Osteoblast (primary cell): Measurements from ENCODE around the gene TRIM44. TPM values are rescaled to one million over a fixed set of nuclear protein-coding genes. Genes with fewer than 3 reads are reported as not detected.
A peak's percentile ranks its signal among the peaks of the same experiment; 100 is the strongest.

Source experiments
- DNase-seq: peaks from one replicate; pipeline ENCODE4 v3.0.0; 2011; ENCODE audit warnings: low spot score, mixed read lengths; ENCODE audit not compliant: insufficient read length; ENCODE audit errors: missing footprints
- H2AFZ ChIP-seq: 2 replicates; pipeline ENCODE4 v1.6.0; 2011; ENCODE audit warnings: mild to moderate bottlenecking, low read length
- H3K27ac ChIP-seq: 2 replicates; pipeline ENCODE4 v1.5.1; 2011; ENCODE audit warnings: mild to moderate bottlenecking, low read depth, low read length, moderate library complexity
- H3K27me3 ChIP-seq: 2 replicates; pipeline ENCODE4 v1.6.0; 2012; ENCODE audit warnings: mild to moderate bottlenecking, control low read depth, inconsistent platforms, low read length, moderate library complexity; ENCODE audit not compliant: insufficient read depth
- H3K36me3 ChIP-seq: 2 replicates; pipeline ENCODE4 v1.5.1; 2011; ENCODE audit warnings: mild to moderate bottlenecking, low read length, control low read depth, moderate library complexity; ENCODE audit not compliant: insufficient read depth
- H3K4me1 ChIP-seq: 2 replicates; pipeline ENCODE4 v1.5.1; 2011; ENCODE audit warnings: mild to moderate bottlenecking, low read length, control low read depth, moderate library complexity; ENCODE audit not compliant: insufficient read depth
- H3K4me2 ChIP-seq: 2 replicates; pipeline ENCODE4 v1.6.0; 2011; ENCODE audit warnings: mild to moderate bottlenecking, low read length; ENCODE audit not compliant: insufficient read depth
- H3K4me3 ChIP-seq: fragments of 200-600 bp; sonication (generic); 3 replicates; pipeline ENCODE4 v1.5.1; 2012; ENCODE audit warnings: mild to moderate bottlenecking, low read length, inconsistent platforms; ENCODE audit not compliant: insufficient read depth
- H3K79me2 ChIP-seq: 2 replicates; pipeline ENCODE4 v1.6.0; 2012; ENCODE audit warnings: mild to moderate bottlenecking, low read length, control low read depth, inconsistent platforms; ENCODE audit not compliant: insufficient read depth
- H3K9me3 ChIP-seq: 2 replicates; pipeline ENCODE4 v1.5.1; 2011; ENCODE audit warnings: low read depth, low read length, control low read depth
- H4K20me1 ChIP-seq: 2 replicates; pipeline ENCODE4 v1.6.0; 2012; ENCODE audit warnings: mild to moderate bottlenecking, low read length, control low read depth; ENCODE audit not compliant: insufficient read depth
- total RNA-seq: library from RNA; depleted of rRNA; stranded (reverse); fragments of >200 nt; gene quantifications from 2 replicates; pipeline ENCODE4 v1.2.3, GENCODE V29; 2012
- TF ChIP-seq, protein P1 (sequence below): IDR thresholded peaks from 2 replicates; pipeline ENCODE4 v1.5.1; 2011; ENCODE audit warnings: mild to moderate bottlenecking, low read depth, low read length, moderate library complexity; ENCODE audit errors: extremely low read depth

The TRIM44 gene
- total RNA-seq, 1 donor = 40.5 TPM

DNA sequence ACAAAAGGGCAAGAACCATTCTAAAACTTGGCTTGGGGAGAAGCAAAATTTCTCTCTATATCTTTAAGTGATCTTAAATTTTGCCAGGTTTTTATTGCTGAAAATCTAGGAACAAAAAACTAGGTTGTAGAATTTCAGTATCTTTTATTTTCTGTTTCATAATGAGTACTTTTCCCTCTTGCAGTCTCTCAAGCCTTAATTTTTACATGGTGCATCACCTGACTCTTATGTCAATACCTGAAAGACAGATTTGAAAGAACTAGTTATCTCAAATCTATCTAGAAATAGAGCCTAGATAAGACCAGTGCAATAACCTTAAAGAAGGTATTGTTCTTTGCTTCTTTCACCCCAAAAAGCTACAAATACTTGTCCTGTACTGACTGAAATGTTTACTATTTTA lies 122.1 kb downstream of the TRIM44 start:
- no peaks in the 10 kb centered on the region for H3K9me3 ChIP-seq
- no peak overlapping the region for H3K27ac ChIP-seq
- H3K36me3 ChIP-seq = no peaks in the 10 kb centered on the region
- no peaks in the 10 kb centered on the region for H3K27me3 ChIP-seq
- peaks cover 32% of the 10 kb centered on the region for H3K4me1 ChIP-seq
- no peak overlapping the region for H2AFZ ChIP-seq
- H3K79me2 ChIP-seq = peaks cover 59% of the 10 kb centered on the region
- no peak overlapping the region for H3K4me2 ChIP-seq
- peaks cover 73% of the 10 kb centered on the region for H4K20me1 ChIP-seq
- TF ChIP-seq, protein P1, sequence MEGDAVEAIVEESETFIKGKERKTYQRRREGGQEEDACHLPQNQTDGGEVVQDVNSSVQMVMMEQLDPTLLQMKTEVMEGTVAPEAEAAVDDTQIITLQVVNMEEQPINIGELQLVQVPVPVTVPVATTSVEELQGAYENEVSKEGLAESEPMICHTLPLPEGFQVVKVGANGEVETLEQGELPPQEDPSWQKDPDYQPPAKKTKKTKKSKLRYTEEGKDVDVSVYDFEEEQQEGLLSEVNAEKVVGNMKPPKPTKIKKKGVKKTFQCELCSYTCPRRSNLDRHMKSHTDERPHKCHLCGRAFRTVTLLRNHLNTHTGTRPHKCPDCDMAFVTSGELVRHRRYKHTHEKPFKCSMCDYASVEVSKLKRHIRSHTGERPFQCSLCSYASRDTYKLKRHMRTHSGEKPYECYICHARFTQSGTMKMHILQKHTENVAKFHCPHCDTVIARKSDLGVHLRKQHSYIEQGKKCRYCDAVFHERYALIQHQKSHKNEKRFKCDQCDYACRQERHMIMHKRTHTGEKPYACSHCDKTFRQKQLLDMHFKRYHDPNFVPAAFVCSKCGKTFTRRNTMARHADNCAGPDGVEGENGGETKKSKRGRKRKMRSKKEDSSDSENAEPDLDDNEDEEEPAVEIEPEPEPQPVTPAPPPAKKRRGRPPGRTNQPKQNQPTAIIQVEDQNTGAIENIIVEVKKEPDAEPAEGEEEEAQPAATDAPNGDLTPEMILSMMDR = no peak
- DNase-seq = no peak
- no peak overlapping the region for H3K4me3 ChIP-seq

DNA sequence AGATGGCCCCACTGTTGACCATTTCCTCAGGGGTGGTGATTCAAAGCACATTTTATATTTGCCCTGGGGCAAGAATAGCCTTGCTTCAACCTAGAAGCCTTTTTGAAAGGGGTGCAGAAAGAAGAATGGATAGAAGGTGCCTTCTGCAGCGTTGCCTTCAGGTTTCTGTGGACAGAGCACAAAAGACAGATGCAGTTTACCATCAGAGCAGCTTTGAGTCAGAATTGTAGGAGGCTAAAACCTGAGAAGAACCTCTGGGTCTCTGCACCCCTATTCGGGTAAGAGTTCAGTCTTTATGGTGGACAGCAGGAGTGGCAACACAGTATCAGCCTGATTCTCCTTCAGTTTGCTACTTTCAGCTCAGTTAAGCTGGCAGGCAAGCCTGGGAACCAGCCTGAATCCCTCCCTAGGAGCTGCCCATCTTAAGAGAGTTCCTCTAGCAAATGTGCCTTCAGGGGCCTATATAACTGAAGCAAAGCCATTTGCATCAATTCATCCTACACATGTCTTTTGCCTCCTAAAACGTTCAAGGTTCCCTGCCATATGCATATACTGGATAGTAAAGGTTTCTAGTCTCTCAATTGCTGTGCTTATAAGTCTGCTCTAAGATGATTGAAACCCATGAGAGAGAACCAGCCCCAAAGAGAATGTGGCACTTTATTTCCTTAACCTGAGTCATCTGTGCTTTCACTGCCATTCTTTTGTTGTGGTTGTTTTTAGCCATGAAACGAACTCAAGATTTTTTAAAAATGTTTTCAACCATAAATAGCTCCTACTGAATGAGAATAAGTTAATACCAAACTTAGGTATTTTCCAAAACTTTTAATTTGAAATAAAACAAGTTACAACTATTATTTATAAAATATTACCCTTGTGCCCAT lies 123.0 kb downstream of the TRIM44 start:
- H2AFZ ChIP-seq = no peak overlapping the region
- H4K20me1 ChIP-seq = peaks cover 78% of the 10 kb centered on the region
- H3K4me3 ChIP-seq = no peak overlapping the region
- H3K36me3 ChIP-seq = no peaks in the 10 kb centered on the region
- no peaks in the 10 kb centered on the region for H3K9me3 ChIP-seq
- no peak overlapping the region for H3K27ac ChIP-seq
- TF ChIP-seq, protein P1 = no peak
- no peak for DNase-seq
- H3K4me2 ChIP-seq = no peak overlapping the region
- no peaks in the 10 kb centered on the region for H3K27me3 ChIP-seq
- H3K4me1 ChIP-seq = peaks cover 32% of the 10 kb centered on the region
- H3K79me2 ChIP-seq = peaks cover 61% of the 10 kb centered on the region

- Histone ChIP-seq H3K4me2 (no peak overlapping the region), H3K4me1 (peaks cover 29% of the 10 kb centered on the region), H2AFZ (no peak overlapping the region), H3K9me3 (no peaks in the 10 kb centered on the region), H3K36me3 (no peaks in the 10 kb centered on the region), H3K79me2 (peaks cover 63% of the 10 kb centered on the region), H3K27me3 (no peaks in the 10 kb centered on the region), H3K4me3 (no peak overlapping the region), H3K27ac (no peak overlapping the region), H4K20me1 (peaks cover 77% of the 10 kb centered on the region)
- no peak for DNase-seq
- TF ChIP-seq, protein P1 = no peak
Observed at GRCh38 chr11:35786188-35786587, 123.6 kb downstream of the TRIM44 start.

DNA sequence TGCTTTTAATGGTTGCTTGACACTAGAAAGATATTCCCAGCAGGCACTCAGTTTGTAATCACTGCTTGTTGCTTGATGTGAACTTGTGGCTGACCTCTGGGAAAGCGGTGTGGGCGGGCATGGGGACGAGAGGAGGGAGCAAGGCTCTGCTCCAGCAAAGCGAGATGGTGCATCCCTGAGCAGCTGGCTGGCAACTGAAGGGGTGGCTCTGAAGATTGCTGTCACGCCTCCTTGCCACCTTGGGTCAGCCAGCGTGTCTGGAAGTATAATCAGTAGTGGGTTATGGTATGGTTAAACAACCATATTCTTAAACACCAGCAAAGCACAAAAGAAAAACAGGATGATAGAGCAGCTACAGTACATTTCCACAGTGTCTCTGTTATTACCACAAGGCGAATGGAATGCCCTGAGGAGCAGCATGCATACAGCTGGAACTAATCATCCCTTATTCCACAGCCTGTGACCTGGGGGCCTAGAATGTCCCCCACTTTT lies 124.5 kb downstream of the TRIM44 start:
- H2AFZ ChIP-seq = no peak overlapping the region
- DNase-seq = peak; percentile 21
- H3K27me3 ChIP-seq = no peaks in the 10 kb centered on the region
- peaks cover 73% of the 10 kb centered on the region for H4K20me1 ChIP-seq
- H3K27ac ChIP-seq = no peak overlapping the region
- peaks cover 65% of the 10 kb centered on the region for H3K79me2 ChIP-seq
- peak overlapping the region; percentile 25 for H3K4me3 ChIP-seq
- no peaks in the 10 kb centered on the region for H3K36me3 ChIP-seq
- peak overlapping the region; percentile 61 for H3K4me2 ChIP-seq
- peaks cover 25% of the 10 kb centered on the region for H3K4me1 ChIP-seq
- no peaks in the 10 kb centered on the region for H3K9me3 ChIP-seq
- TF ChIP-seq, protein P1 = no peak
